Stimulated activated CD8-positive, alpha-beta memory T cell treated with anti-CD3 and anti-CD28 coated beads, Interleukin-7, amount 100 ng/mL, for 4 hours (primary cell): Measurements from ENCODE around the gene APOL3.
"Not testable (repeated sequence)": the region's sequence is repeated elsewhere in the genome, so short reads cannot be mapped to it uniquely, and the experiment has no call there.

Experiments
- DNase-seq, 2 donors: peaks; one replicate each; pipeline ENCODE4 v3.0.0-alpha.2; 2020; ENCODE audit warnings: low read depth in 2 of 2

The APOL3 gene

DNA sequence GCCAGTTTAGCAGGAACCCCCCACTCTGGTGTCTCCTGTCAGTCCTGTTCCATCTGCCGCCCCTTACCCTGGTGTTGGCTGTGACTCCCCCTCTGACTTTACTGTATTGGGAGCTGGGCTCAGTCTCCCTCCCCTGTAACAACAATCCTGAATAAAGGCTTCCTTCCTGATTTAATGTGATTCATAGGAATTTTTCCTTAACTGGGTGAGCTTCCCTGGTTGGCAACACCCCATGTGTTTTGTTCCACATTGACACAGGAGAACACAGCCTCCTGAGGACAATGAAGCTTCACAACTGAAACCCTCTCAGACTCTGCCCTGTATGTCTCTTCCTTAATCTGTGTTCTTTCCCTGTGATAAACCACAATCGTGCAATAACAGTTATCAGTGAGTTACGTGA is 32.6 kb upstream of the APOL3 start:
- DNase-seq, result no peak

DNA sequence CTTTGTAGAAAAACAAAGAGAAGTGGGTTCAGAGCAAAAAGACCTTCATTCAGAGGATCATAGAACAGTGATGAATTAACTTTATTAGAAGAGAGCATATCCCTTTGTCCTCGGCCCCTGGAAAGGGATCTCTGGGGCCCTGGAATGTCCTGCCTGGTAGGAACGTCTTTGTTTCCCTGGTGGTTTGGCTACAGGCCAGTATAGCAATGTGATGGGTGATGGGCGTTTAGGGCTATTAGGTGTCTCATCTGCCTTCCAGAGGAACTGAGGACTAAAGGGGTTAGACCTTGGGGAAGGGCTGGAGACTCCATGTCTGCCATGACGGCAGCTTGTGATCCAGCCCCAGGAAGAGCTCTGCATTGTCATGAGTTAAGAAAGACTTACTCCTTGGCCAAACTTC is 32.0 kb upstream of the APOL3 start:
- DNase-seq, result no peak

DNA sequence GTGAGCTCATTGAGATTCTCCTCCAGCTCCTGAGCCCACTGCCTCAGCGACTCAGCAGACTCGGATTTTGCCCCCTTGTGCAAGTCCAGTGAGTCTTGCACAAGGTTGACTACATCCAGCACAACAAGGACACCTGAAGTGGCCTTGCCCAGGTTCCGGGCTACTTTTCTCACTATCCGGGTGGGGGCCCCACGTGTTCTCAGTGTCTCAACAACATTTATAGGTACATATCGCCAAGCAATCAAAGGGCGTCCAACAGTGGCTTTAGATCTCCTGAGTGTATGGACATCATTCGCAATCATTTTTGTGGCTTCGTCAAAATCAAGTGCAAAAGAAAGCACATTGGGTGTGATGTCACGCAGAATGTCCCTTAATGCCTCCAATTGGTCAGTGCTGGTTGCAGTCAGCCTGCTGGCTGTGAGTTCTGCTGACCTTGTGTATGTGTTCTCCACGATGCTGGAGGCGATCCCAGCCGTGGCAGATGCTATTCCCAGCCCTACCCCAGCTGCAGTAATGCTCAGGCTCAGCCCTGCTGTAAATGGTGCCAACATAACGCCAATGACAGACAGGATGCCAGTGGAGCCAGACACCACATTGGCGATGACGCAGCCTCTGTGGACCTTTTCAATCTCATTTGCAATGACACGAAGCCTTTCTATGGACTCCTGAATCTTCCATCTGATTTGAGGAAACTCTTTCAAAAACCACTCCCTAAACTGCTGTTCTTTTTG is 30.7 kb upstream of the APOL3 start:
- DNase-seq, result no peak

DNA sequence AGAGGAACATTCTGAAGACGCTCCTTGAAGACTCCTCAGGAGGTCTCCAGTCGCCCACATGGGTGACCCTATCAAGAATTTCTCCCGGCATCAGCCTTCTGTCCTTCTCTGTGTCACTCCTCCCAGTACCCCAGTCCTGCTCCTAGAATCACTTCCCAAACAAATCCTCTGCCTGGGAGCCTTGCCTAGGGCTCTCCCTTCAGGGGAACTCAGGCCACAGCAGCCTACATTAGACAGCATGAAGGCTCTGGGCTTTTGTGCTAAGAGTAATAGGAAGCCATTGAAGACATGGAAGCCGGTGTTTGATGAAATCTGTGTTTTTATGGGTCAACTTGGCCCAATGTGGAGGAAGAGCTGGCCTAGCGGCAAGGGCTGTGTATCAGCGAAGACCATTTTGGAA is 27.3 kb upstream of the APOL3 start:
- not testable (repeated sequence) for DNase-seq

DNA sequence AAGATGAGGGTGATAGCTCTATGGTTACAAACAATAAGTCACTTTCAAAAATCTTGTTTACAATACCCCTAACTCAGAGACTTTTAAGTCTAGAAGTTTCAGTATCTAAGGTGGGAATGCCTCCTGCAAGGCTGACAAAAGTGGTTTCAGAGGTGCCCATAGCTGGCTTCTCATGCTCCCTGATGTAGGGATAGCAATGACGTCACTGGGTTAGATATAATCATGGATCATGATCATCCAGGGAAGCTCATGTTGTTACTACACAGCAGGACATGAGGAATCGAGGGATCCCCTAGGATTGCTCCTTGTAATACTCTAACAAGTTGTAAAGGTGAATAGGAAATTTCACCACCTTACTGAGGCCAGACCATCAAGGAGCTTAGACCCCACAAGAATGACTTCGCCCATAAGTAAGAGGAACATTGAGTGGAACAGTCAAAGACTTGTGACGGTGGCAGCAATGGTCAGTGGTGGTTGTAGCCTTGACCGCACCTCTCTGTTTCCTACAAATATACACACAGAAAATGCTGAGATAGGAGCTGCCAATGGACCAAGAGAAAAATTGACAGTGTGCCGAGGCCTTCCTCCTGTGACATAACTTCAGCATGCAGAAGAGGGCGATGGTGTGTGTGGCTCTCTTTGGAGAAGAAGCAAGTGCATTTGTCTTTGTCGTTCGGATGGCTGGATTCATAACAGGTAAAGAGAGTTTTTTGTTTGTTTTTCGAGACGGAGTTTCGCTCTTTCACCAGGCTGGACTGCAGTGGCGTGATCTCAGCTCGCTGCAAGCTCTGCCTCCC is 25.5 kb upstream of the APOL3 start:
- no peak for DNase-seq

DNA sequence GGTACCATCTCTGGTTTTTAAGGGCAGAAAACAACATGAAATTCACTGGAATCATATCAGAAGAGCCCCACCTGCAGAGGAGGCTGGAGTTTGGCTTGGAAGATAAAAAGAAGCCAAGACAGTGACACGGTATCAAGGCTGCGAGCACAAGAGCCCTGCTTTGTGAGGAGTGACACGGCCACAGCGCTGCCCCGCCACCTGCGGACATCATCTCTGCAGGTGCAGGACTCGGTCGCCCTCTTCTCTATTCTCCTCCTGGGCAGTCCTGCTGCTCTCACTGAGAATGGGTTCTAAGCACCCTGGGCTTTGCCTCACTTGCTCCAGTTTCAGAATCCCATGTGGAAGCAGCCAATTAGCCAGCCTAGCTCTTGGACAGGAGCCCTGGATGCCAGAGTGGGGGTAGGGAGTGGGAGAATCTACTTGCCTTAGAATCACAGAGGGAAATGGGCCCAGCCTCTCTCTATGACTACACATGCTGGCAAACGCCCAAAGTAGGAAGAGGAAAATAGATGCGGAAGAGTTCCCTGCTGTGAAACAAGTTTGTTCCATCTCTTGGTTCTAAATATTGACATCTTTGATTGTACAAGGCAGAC is 24.0 kb upstream of the APOL3 start:
- DNase-seq, result no peak

DNA sequence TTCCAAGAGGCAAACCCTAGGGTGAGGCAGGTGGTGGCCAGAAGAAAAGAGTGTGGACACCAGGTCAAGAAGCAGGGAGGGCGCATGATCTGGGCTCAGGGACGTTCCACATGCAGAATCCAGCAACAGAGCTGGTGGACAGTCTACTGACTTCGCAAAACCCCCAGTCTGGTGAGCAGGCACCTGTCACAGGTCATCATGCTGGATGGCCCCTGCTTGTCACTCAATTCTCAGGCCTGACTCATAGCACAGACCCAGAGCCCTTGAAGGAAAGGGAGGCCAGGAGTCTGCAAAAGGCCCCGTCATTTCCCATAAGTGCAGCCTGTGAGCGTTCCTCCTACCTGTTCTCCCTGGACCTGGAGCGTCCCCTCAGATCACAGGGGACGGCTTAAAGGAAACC is 22.9 kb upstream of the APOL3 start:
- DNase-seq, result no peak

DNA sequence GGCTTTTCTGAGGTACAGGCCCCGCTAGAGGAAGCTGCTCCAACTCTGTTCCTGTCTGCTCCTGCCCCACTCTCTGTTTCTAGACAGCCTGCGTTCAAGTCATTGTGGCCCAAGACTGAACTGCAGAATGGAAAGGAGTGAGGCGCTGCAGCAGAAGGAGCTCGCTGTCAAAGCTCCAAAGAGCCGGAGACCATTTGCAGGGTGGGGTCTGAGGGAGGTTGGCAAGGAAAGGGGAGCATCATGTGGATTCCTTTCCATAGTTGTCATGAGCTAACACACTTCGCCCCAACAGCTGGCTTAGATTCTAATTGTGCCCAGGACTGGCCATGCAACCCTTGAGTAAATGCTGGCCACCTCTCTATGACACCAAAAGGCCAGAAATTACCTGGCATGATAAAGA is 22.3 kb upstream of the APOL3 start:
- DNase-seq, result no peak

DNA sequence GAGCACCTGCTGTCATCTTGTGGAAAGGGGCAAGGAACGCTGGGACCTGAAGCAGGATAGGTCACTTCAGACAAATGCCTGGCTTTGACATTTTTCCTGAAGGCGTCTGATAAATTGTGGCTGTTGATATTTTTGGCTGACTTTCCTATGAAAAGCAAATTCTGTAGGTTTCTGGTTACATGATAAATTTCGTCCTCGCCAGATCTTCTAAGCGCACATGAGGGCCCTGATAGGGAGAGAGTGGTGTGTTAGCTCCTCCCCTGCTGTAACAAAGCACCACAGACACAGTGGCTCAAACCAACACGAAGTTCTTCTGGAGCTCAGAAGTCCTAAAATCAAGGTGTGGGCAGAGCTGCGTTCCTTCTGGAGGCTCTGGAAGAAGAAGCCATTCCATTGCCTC is 21.5 kb upstream of the APOL3 start:
- DNase-seq, result no peak

DNA sequence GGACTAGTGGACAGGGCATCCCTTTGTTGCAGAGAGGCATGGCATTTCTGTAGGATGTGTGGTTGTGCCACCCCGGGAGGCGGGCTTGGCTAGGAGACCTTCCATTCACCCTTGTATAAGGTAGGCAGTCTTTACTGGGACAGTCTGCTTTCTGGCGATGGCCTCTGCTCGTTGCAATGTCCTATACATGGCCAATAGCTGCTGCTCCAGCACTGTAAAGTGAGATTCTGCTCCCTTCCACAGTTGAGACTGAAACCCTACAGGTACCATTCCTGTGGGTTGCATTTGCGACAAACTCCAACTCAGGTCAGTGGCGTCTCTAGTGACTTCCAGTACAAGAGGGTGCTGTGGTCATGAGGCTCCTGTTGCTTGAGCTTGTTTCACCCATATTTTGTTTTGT is 20.4 kb upstream of the APOL3 start:
- no peak for DNase-seq

DNA sequence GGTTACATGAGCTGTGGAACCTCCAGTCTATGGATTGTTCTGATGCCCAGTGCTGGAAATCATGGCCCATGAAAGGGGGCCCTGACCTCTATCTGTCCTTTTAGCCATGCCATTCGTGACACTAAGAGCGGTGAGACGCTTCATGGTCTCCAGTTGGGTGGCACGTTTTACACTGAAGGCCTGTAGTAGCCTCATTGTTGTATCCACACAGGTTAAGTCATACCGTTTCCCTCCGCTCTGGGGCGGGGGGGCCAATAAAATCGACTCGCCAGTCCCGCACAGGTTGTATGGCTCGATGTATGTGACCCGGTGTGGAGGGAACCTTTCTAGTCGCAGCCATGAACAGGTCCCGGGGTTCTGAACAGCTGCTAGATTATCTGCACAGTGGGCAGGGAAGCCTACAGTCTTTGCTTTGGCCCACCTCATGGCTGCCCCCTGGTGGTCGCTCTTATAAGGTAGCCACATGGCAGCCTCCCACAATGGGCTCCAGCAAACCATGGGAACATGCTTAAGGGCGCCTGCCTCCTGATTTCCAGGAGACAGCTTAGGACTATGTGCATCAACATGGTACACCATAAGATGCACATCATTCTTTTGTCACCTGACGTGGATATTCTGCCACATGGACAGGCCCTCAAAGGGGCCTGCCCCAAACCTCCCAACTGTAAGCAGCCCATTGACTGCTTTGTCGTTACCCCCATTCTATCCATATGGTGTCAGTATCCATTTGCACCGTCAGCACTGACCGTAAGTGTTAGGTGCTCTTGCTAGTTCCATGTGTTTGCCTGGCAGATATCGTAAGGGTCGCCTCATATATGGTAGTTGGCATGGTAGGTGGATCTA is 19.7 kb upstream of the APOL3 start:
- peak; percentile 69 to 75 for DNase-seq

DNA sequence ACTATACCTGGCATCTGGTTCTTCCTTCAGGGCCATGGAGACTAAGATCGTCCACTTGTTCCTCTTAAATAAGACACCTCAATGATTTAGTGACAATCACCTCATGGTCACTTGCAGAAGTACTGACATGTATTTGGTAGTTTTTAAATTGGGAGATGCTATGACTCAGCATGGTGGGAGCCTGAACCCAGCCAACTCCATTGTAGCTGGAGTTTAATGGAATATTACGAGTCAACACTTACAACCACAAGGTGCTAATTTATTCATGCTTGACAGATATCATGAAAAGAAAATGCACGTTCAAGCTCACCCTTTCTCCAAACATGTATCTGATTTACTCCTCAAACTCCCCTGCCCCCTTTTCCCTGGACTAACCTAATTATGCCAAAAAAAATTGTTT is 16.6 kb upstream of the APOL3 start:
- no peak for DNase-seq

DNA sequence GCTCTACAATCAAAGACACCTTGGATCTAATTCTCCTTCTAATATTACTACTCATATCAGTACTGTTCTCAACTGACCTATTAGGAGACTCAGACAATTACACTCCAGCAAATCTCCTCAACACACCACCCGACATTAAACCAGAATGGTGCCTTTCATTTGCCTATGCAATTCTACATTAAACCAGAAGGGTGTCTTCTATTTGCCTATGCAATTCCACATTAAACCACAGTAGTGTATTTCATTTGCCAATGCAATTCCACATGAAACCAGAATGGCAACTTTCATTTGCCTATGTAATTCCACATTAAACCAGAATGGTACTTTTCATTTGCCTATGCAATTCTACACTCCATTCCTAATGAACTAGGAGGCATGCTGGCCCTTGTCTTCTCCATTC is 15.3 kb upstream of the APOL3 start:
- no peak for DNase-seq

DNA sequence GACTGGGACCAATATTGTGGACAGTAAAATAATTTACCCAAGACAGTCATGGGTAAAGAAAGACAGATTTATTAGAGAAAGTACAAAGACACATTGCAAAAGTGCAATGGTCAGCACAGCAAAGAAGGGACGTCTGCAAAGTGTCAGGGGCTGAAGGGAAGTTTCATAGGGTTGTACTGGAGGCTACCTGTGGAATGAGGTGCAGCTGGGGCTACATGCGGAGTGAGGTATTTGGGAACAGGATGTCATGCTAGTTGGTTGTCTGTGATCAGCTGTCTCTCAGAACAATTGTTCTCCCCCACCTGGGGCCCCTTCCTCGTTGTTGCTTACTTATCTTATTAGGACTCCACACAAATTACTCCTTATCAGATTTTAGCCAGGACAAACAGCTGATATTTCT is 11.4 kb upstream of the APOL3 start:
- no peak for DNase-seq

DNA sequence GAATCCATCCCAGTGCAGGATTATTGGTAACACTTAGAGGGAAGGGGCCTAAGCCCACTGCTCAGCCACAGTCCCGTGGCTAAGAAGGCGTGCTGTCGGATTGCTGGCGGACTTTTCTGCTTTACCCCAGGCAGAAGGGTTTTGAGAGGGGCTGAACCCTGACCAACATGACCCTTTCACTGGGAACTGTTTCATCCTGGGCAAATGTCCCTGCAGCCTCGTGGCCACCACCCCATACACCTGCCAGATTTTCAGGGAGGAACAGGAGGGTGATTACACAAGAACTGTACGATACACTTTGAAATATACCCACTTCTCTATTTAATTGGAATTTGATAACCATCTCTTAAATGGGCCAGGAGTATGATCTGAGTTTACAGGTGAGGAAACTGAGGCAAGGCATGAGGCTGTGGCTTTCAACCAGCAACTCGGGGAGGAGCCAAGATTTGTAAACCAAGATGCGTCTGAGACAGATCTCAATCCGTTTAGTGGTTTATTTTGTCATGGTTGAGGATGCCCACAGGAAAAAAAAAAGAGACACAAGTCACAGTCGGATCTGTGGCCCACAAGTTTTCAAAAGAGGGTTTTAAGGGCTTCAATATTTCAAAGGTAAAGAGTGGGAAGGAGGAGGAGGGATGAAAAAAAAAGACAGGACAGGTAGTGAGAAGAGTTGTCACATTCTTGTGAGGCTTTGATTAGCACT is 6.1 kb upstream of the APOL3 start:
- no peak for DNase-seq

DNA sequence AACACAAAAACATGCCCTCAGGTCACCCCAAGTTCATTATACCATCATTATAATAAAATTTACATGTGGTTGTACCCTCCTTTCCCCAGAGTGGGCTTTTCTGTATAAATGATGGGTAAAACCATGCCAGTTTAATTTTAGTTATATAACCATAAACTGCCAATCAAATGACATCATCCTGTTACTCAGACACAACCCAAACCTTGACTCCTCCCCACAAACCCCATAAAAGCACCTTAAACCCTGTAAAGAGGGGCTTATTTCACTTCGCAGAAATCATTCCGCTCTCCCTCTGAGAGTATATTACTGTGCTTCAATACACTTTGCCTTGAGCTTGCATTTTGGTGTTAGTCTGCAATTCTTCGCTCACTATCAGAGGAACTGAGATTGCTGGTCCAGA is 5.5 kb upstream of the APOL3 start:
- DNase-seq, result no peak

DNA sequence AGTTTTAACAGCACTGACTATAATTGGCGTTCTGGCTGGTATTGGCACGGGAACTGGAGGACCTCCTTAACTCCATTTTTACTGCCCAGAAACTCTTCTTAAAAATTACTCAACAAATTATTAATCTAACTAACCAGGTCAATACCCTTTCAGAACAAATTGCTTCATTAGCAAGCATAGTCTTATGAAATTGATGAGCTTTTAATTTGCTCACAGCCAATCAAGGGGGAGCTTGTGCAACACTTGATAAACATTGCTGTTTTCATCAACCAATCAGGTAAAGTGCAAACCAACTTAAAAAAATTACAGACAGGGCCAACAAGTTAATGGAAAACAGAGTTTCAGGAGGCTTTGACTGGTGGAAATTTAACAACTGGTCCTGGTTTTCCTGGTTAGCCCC is 4.6 kb upstream of the APOL3 start:
- no peak for DNase-seq

DNA sequence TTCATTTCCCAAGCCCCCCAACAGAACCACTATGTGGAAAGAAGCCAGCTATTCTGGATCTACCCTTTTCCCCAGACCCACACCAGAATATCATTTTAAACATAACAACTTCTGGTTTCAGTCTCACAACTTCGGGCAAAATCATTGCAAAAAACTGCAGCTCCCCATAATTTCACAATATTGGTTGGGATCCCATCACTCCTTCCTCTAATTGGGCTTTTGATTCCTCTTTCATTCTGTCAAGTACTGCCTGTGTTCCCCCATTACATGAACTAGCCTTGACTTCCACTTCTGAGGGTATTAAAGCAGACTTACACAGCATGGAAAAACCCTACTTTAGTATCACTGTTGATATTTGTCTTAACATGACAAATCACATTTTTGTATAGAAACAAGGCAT is 4.1 kb upstream of the APOL3 start:
- no peak for DNase-seq

DNA sequence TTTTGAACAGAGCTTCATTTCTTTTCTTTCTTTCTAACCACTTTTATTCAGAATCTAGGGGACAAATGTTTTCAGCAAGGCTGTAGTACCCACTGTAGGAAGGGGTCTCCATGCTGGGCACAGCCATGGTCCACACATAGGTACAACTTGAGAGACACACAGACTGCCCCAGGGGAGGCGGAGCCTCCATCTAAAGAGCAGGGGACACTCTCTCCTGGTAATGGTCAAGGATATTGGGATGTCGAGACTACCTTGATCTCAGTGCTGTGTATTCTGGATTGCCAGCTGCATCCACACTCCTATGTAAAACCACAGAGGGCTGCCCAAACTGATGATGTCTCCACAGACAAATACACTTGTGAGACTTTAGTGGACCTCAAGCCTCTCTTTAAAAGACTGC is 2.9 kb upstream of the APOL3 start:
- DNase-seq, result no peak

DNA sequence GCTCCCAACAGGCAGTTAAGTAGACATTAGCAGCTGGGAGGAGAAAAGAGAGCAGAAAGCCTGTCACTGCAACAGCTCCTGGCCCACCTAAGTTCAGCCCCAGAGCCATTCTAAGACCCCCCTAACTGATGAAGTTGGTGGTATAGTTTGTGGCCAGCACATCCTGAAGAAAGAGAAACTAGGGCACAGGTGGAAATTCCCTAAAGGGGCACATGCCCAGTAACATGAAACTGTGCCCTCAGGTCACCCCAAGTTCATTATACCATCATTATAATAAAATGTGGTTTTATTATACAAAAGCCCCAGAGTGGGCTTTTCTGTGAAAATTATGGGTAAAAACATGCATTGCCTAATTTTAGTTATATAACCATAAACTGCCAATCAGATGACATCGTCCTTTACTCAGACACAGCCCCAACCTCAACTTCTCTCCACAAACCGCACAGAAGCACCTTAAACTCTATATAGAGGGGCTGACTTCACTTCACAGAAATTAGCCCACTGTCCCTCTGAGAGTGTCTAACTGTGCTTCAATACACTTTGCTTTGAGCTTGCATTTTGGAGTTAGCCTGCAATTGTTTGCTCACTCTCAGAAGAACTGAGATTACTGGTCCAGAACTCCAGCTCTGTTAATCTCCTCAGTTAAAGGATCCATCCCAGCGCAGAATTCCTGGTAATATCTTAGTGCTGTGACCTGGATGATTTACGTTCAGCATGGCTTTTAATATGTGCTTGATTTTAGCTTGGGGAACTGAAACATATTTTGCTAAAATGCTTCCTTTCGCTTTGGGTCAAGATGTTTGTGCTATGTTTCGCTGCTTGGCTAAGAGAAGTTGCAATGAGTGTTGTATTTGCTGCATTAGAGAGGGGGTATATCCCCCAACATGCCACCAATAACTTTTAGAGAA is 1.8 kb upstream of the APOL3 start:
- DNase-seq, result peak in 1 of 2 donors; percentile 34

DNA sequence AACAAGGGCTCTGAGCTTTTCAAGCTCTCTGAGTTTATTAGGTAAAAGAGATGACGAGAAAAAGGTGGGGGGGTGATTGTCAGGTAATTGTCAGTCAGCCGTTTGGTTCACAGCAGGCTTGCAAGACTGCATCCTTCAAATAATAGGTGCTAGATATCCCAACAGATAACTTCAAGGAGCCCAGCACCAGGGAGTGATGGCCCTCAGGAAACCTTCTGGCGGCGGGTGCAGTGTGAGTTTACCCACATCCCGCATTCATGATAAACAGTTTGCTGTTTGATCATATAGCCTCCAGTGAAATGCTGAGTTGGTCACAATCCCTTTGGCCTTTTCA is 1.2 kb upstream of the APOL3 start:
- DNase-seq, result not testable (repeated sequence)
